Head of caudate nucleus (tissue), 42 donors: ENCODE measurements around the gene ACTN4.

ENCODE experiments used
- DNase-seq, 42 donors: peaks; one replicate each; pipeline versions ENCODE4 v3.0.0 to v3.0.0-alpha.2; 2020 to 2021; ENCODE audit warnings: mixed read lengths in 7 of 42
- intact Hi-C: fragments of 100-400 bp; cut with DNase I; formaldehyde crosslinking; loops from one replicate; pipeline ENCODE4 v1.15.0; 2022

ACTN4 gene

GRCh38 chr19:38713227-38713649 is 65.8 kb downstream of the ACTN4 start:
- DNase-seq = peak in 14 of 42 donors; percentile 32 to 74 (median 58)
- intact Hi-C loops = loop anchor here (5.0 kb wide), 1 partner anchor 66 kb away; the partner anchor contains the start of gene ACTN4

GRCh38 chr19:38713865-38714264 is 66.4 kb downstream of the ACTN4 start:
- no peak for DNase-seq
- intact Hi-C loops = loop anchor here (5.0 kb wide), 1 partner anchor 67 kb away; the partner anchor contains the start of gene ACTN4

GRCh38 chr19:38714354-38714778 is 66.9 kb downstream of the ACTN4 start:
- DNase-seq = no peak

GRCh38 chr19:38715555-38715954 is 68.1 kb downstream of the ACTN4 start:
- no peak for DNase-seq
- intact Hi-C loops = no loop called here

More at GRCh38 chr19:38714354-38714778, 66.9 kb downstream of the ACTN4 start:
- intact Hi-C loops = loop anchor here (5.0 kb wide), 1 partner anchor 67 kb away; the partner anchor contains the start of gene ACTN4

- DNase-seq = no peak
- intact Hi-C loops = no loop called here
Observed at GRCh38 chr19:38717051-38717450, 69.6 kb downstream of the ACTN4 start.

- intact Hi-C loops = no loop called here
- DNase-seq = no peak
Observed at GRCh38 chr19:38717855-38718254, 70.4 kb downstream of the ACTN4 start.

GRCh38 chr19:38718747-38719543 is 71.5 kb downstream of the ACTN4 start:
- peak; percentile 42 to 90 (median 77) for DNase-seq
- intact Hi-C loops = no loop called here

GRCh38 chr19:38719761-38720558 is 72.5 kb downstream of the ACTN4 start:
- intact Hi-C loops = no loop called here

GRCh38 chr19:38720559-38721236 is 73.2 kb downstream of the ACTN4 start:
- DNase-seq = peak in 1 of 42 donors; percentile 41

More at GRCh38 chr19:38719761-38720558, 72.5 kb downstream of the ACTN4 start:
- peak in 1 of 42 donors; percentile 49 for DNase-seq

GRCh38 chr19:38721496-38721895 is 74.0 kb downstream of the ACTN4 start:
- intact Hi-C loops = no loop called here
- no peak for DNase-seq

More at GRCh38 chr19:38720559-38721236, 73.2 kb downstream of the ACTN4 start:
- intact Hi-C loops = no loop called here

GRCh38 chr19:38721979-38722773 is 74.7 kb downstream of the ACTN4 start:
- DNase-seq = peak; percentile 73 to 98 (median 92)
- intact Hi-C loops = no loop called here

GRCh38 chr19:38722947-38723605 is 75.6 kb downstream of the ACTN4 start:
- intact Hi-C loops = no loop called here
- DNase-seq = no peak

- no peak for DNase-seq
- intact Hi-C loops = no loop called here
Observed at GRCh38 chr19:38723606-38723965, 76.1 kb downstream of the ACTN4 start.

GRCh38 chr19:38723990-38724854 is 76.8 kb downstream of the ACTN4 start:
- DNase-seq = no peak
- intact Hi-C loops = no loop called here

GRCh38 chr19:38725469-38726283 is 78.2 kb downstream of the ACTN4 start:
- DNase-seq = no peak
- intact Hi-C loops = no loop called here

GRCh38 chr19:38726284-38726673 is 78.8 kb downstream of the ACTN4 start:
- DNase-seq = no peak

More at GRCh38 chr19:38726284-38726673, 78.8 kb downstream of the ACTN4 start:
- intact Hi-C loops = no loop called here
